Osteocyte (in vitro differentiated cells): ENCODE measurements around the gene ARAP2. TPM values are rescaled to one million over a fixed set of nuclear protein-coding genes. Genes with fewer than 3 reads are reported as not detected.

Source experiments
- DNase-seq: peaks from one replicate; pipeline ENCODE4 v3.0.0; 2021; ENCODE audit warnings: mixed read lengths; ENCODE audit not compliant: unreplicated experiment; ENCODE audit errors: extremely low spot score
- H3K27ac Mint-ChIP-seq: one replicate; pipeline ENCODE4 v1.8.0; 2021; ENCODE audit warnings: mild to moderate bottlenecking, mixed read lengths; ENCODE audit not compliant: unreplicated experiment
- H3K27me3 Mint-ChIP-seq: one replicate; pipeline ENCODE4 v1.8.0; 2021; ENCODE audit warnings: mixed read lengths; ENCODE audit not compliant: unreplicated experiment
- H3K36me3 Mint-ChIP-seq: one replicate; pipeline ENCODE4 v1.8.0; 2021; ENCODE audit warnings: mixed read lengths; ENCODE audit not compliant: unreplicated experiment
- H3K4me1 Mint-ChIP-seq: one replicate; pipeline ENCODE4 v1.8.0; 2021; ENCODE audit warnings: mixed read lengths; ENCODE audit not compliant: unreplicated experiment
- H3K4me3 Mint-ChIP-seq: one replicate; pipeline ENCODE4 v1.8.0; 2021; ENCODE audit warnings: mild to moderate bottlenecking, moderate library complexity, mixed read lengths; ENCODE audit not compliant: unreplicated experiment
- H3K9me3 Mint-ChIP-seq: one replicate; pipeline ENCODE4 v1.8.0; 2021; ENCODE audit warnings: mixed read lengths; ENCODE audit not compliant: unreplicated experiment
- total RNA-seq: library from RNA; stranded (reverse); gene quantifications from 2 replicates; pipeline ENCODE4 v1.2.1, GENCODE V29; 2021
- TF ChIP-seq, protein P1 (sequence below): fragments of 200-600 bp; sonication (generic); IDR thresholded peaks from 2 replicates; pipeline ENCODE4 v1.5.0; 2021; ENCODE audit warnings: antibody characterized with exemption, mild to moderate bottlenecking, moderate library complexity

ARAP2 gene
- total RNA-seq, 1 donor from 2014 or later = 1.0 TPM

DNA sequence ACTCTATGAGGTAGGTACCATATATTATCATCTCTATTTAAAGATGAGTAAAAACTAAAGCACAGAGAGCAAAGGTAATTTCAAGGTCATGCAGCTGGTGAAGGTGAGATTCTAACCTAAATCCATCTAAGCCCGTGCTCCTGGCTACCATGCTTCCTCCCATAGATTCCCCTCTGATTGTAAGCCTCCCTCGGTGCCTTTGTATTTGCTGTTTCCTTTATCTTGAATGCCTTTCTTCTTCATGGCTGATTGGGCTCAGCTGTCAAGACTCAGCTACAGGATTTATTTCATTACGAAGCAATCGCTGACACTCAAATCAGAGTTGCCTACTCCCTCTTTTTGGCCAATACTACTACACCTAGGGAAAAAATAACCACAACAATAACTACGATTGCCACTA is 217.1 kb downstream of the ARAP2 start:
- H3K9me3 Mint-ChIP-seq = no peaks in the 10 kb centered on the region
- no peaks in the 10 kb centered on the region for H3K36me3 Mint-ChIP-seq
- DNase-seq = no peak
- H3K27me3 Mint-ChIP-seq = no peaks in the 10 kb centered on the region
- H3K4me1 Mint-ChIP-seq = no peaks in the 10 kb centered on the region
- TF ChIP-seq, protein P1, sequence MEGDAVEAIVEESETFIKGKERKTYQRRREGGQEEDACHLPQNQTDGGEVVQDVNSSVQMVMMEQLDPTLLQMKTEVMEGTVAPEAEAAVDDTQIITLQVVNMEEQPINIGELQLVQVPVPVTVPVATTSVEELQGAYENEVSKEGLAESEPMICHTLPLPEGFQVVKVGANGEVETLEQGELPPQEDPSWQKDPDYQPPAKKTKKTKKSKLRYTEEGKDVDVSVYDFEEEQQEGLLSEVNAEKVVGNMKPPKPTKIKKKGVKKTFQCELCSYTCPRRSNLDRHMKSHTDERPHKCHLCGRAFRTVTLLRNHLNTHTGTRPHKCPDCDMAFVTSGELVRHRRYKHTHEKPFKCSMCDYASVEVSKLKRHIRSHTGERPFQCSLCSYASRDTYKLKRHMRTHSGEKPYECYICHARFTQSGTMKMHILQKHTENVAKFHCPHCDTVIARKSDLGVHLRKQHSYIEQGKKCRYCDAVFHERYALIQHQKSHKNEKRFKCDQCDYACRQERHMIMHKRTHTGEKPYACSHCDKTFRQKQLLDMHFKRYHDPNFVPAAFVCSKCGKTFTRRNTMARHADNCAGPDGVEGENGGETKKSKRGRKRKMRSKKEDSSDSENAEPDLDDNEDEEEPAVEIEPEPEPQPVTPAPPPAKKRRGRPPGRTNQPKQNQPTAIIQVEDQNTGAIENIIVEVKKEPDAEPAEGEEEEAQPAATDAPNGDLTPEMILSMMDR = no peak
- no peak overlapping the region for H3K4me3 Mint-ChIP-seq
- H3K27ac Mint-ChIP-seq = no peak overlapping the region

DNA sequence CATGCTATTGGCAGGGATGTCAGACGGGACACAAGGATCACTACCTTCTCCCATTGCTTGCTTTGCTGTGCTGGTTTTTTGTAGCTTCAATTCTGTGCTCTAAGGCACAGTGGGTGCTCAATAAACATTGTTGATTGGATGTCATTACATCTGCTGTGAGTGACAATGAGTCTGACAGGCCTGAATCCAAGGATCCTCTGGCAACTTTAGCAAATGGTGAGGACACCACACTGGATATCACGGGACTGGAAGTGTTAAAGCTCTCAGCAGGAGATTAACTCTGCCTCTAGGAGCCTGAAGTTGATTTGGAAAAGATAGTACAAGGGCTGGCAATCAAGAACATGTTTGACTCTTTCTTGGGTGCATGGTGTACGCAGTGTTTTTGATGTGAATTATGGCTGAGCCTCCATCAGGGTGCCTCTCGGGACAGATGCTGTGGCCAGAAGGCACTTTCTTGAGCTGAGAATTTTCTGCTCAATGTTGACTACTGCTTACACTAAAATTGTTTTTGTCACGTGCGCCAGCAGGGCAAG is 217.9 kb downstream of the ARAP2 start:
- peaks cover 1% of the 10 kb centered on the region for H3K9me3 Mint-ChIP-seq
- no peaks in the 10 kb centered on the region for H3K27me3 Mint-ChIP-seq
- no peak overlapping the region for H3K27ac Mint-ChIP-seq
- no peak for DNase-seq
- H3K36me3 Mint-ChIP-seq = no peaks in the 10 kb centered on the region
- H3K4me3 Mint-ChIP-seq = no peak overlapping the region
- TF ChIP-seq, protein P1 = no peak
- H3K4me1 Mint-ChIP-seq = no peaks in the 10 kb centered on the region

DNA sequence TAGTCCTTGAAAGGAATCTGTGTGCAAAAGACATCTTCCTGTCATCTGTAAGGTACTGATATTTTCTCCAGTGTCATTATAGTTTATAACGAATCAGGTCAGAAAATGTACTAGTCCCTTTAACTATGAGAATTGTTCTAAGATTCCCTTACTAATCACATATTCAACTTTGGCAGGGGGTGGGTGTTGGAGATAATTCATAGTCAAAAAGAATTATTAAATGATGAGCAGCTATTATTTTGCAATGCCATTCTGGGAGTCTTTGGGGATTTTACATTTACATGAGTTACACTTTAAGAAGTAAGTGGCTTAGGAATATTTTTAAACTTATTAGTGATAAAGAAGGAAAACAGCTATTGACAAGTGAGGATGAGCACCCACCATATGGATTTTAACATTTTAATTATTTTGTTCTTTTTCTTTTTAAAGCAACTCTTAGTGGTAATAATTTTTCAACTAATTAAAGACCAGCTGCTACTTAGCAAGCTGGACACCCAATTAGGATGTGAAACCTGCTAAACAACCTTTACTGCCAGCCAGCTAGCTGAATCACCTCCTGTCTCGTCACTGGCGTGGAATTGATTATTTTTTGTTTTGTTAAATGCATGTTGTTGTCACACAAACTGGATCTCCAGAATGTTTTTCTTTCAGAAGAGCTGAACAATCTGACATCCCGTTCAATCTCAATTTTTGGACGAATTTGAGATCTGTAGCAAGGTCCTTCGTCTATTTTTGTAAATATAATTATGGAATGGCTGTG is 219.2 kb downstream of the ARAP2 start:
- DNase-seq = no peak
- no peak overlapping the region for H3K4me3 Mint-ChIP-seq
- peaks cover 9% of the 10 kb centered on the region for H3K9me3 Mint-ChIP-seq
- TF ChIP-seq, protein P1 = no peak
- no peaks in the 10 kb centered on the region for H3K36me3 Mint-ChIP-seq
- H3K4me1 Mint-ChIP-seq = no peaks in the 10 kb centered on the region
- no peaks in the 10 kb centered on the region for H3K27me3 Mint-ChIP-seq
- H3K27ac Mint-ChIP-seq = no peak overlapping the region

DNA sequence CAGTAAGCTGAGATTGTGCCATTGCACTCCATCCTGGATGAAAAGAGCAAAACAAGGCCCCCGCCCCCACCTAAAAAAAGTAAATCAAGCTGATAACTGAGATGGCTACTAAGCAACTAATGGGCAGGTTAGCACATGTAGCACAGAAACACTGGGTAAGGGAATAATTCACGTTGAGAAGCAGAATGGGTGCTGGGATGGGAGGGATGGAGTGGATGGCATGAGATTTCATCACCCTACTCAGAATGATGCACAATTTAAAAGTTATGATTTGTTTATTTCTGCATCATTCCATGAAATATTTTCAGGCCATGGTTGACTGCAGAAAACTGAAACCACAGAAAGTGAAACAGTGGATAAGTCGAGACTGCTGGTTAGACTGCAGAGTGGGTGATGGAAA is 224.0 kb downstream of the ARAP2 start:
- H3K27ac Mint-ChIP-seq = no peak overlapping the region
- peaks cover 9% of the 10 kb centered on the region for H3K9me3 Mint-ChIP-seq
- H3K27me3 Mint-ChIP-seq = no peaks in the 10 kb centered on the region
- TF ChIP-seq, protein P1 = no peak
- H3K4me1 Mint-ChIP-seq = no peaks in the 10 kb centered on the region
- no peak for DNase-seq
- H3K36me3 Mint-ChIP-seq = no peaks in the 10 kb centered on the region
- H3K4me3 Mint-ChIP-seq = no peak overlapping the region

Other genes starting within 250 kb of the ARAP2 start
- gene DTHD1, start 37.1 kb upstream of the ARAP2 start, total RNA-seq = not detected in 2 replicates